Stimulated activated CD4-positive, alpha-beta T cell treated with anti-CD3 and anti-CD28 coated beads, Interleukin-4, amount 100 ng/mL, for 4 hours (primary cell): ENCODE measurements around the gene CLCN2.
"Not testable (repeated sequence)": the region's sequence is repeated elsewhere in the genome, so short reads cannot be mapped to it uniquely, and the experiment has no call there.

Source experiments
- DNase-seq, 2 experiments: peaks; one replicate each; pipeline ENCODE4 v3.0.0-alpha.2; 2020

CLCN2 gene

GRCh38 chr3:184343200-184343876 lies 18.1 kb downstream of the CLCN2 start:
- DNase-seq = no peak

- DNase-seq = no peak
Observed at GRCh38 chr3:184341925-184342324, 19.5 kb downstream of the CLCN2 start.

GRCh38 chr3:184339451-184340135 lies 21.8 kb downstream of the CLCN2 start:
- DNase-seq = not testable (repeated sequence)

GRCh38 chr3:184339001-184339400 lies 22.4 kb downstream of the CLCN2 start:
- DNase-seq = no peak

- DNase-seq = no peak
Observed at GRCh38 chr3:184338511-184338945, 22.9 kb downstream of the CLCN2 start.

GRCh38 chr3:184337981-184338380 lies 23.4 kb downstream of the CLCN2 start:
- no peak for DNase-seq

- no peak for DNase-seq
Observed at GRCh38 chr3:184337399-184337714, 24.0 kb downstream of the CLCN2 start, which contains the start of gene FAM131A. Gene FAM131A, plus strand, starts transcription at chr3:184337600. Its CDS starts 31 bp downstream, at chr3:184337631.

GRCh38 chr3:184336547-184337398 lies 24.6 kb downstream of the CLCN2 start:
- no peak for DNase-seq

GRCh38 chr3:184335661-184336546 lies 25.5 kb downstream of the CLCN2 start:
- DNase-seq = peak; percentile 83 to 92

- DNase-seq = no peak
Observed at GRCh38 chr3:184335291-184335660, 26.1 kb downstream of the CLCN2 start.

GRCh38 chr3:184334470-184335158 lies 26.8 kb downstream of the CLCN2 start:
- DNase-seq = peak in 1 of 2 experiments; percentile 41

GRCh38 chr3:184333700-184334099 lies 27.7 kb downstream of the CLCN2 start:
- no peak for DNase-seq

- DNase-seq = no peak
Observed at GRCh38 chr3:184333190-184333589, 28.2 kb downstream of the CLCN2 start.

GRCh38 chr3:184332370-184333090 lies 28.9 kb downstream of the CLCN2 start:
- no peak for DNase-seq

- DNase-seq = no peak
Observed at GRCh38 chr3:184328516-184328915, 32.9 kb downstream of the CLCN2 start.

GRCh38 chr3:184327171-184327570 lies 34.2 kb downstream of the CLCN2 start:
- DNase-seq = no peak

GRCh38 chr3:184325715-184326369 lies 35.6 kb downstream of the CLCN2 start:
- DNase-seq = peak; percentile 36 to 69

GRCh38 chr3:184325269-184325668 lies 36.1 kb downstream of the CLCN2 start:
- DNase-seq = no peak

GRCh38 chr3:184323696-184324095 lies 37.7 kb downstream of the CLCN2 start:
- DNase-seq = no peak

GRCh38 chr3:184322731-184323487 lies 38.5 kb downstream of the CLCN2 start:
- DNase-seq = no peak
